Transverse colon (tissue), 4 donors: ENCODE results near the gene SIGLEC10.

ENCODE experiments used
- EP300 ChIP-seq: sonication (generic); formaldehyde crosslinking; IDR thresholded peaks from one replicate; pipeline ENCODE4 v1.6.1; 2017; ENCODE audit warnings: antibody characterized with exemption, low read depth
- POLR2A ChIP-seq: fragments of 450-650 bp; IDR thresholded peaks from one replicate; pipeline ENCODE4 v1.6.1; 2016; ENCODE audit warnings: antibody characterized with exemption, mild to moderate bottlenecking, moderate library complexity
- POLR2AphosphoS5 ChIP-seq, 3 donors: sonication (generic); formaldehyde crosslinking; IDR thresholded peaks; one replicate each; pipeline ENCODE4 v1.6.1; 2016; ENCODE audit warnings: antibody characterized with exemption in 3 of 3
- TF ChIP-seq, protein P1 (sequence below), 5 experiments: fragments of 200-600 bp in 3 of 5; fragments of 450-650 bp in 2 of 5; sonication (generic) in 3 of 5; IDR thresholded peaks; 1 replicate in 2 of 5; 2 replicates in 3 of 5; pipeline ENCODE4 v1.5.1; 2016 to 2017; ENCODE audit warnings: antibody characterized with exemption in 5 of 5, inconsistent platforms in 3 of 5, mild to moderate bottlenecking in 2 of 5, moderate library complexity in 1 of 5

DNA sequence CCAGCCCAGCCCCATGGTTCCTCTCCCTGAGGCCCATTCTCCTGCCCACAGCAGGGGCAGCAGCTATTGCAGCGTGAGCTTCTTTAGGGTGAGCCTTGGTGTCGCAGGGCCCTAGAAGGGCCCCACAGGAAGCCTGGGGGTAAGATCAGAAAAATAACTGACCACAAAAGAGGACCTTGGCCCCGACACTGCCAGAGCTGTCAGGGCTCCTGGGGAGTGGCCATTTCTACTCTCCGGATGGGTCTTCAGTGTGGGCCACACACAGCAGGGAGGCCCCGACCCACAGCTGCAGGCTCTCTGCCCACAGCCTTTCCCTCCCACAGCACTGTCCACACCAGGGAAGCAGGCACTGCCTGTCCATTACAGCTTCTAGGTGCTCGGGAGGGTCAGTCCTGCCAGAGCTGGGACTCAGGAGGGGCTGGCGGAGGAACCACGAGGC, 44.3 kb upstream of the SIGLEC10 start:
- TF ChIP-seq, protein P1, sequence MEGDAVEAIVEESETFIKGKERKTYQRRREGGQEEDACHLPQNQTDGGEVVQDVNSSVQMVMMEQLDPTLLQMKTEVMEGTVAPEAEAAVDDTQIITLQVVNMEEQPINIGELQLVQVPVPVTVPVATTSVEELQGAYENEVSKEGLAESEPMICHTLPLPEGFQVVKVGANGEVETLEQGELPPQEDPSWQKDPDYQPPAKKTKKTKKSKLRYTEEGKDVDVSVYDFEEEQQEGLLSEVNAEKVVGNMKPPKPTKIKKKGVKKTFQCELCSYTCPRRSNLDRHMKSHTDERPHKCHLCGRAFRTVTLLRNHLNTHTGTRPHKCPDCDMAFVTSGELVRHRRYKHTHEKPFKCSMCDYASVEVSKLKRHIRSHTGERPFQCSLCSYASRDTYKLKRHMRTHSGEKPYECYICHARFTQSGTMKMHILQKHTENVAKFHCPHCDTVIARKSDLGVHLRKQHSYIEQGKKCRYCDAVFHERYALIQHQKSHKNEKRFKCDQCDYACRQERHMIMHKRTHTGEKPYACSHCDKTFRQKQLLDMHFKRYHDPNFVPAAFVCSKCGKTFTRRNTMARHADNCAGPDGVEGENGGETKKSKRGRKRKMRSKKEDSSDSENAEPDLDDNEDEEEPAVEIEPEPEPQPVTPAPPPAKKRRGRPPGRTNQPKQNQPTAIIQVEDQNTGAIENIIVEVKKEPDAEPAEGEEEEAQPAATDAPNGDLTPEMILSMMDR (IDR thresholded peaks at IDR 0.05): no peak
- TF ChIP-seq POLR2A (no peak), EP300 (no peak), POLR2AphosphoS5 (IDR thresholded peaks at IDR 0.05) (no peak)
